ENCODE data around the gene MBOAT2.

DNA sequence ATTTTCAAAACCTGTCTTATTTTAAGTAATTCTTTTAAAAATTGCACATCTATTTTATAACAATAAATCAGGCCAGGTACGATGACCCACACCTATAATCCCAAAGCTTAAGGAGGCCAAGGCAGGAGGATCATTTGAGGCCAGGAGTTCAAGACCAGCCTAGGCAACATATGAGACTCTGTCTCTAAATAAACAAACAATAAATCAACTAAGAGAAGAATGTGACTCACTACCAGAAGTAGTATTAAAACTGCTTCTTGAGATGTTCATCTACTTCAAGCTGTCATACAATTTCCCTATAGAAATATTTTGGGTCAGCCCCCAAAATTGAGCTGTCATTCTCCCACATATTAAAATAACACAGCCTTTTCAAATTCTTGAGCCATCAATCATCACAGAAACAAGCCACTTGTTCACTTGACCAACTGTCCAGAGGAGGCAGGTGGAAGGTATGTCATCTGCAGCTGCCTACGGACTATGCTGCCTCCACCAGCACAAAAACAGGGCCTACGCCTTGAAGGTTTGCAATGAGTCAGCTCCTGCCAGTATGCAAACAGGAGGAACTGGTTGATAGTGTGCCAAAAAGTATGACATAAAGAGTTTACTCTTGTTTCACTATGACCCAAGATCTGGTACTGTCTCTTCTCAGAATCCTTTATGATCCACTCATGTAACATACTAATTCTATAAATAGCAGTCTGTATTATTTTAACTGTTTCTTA lies 199.7 kb downstream of the MBOAT2 start:
- TF ChIP-seq, protein P1, sequence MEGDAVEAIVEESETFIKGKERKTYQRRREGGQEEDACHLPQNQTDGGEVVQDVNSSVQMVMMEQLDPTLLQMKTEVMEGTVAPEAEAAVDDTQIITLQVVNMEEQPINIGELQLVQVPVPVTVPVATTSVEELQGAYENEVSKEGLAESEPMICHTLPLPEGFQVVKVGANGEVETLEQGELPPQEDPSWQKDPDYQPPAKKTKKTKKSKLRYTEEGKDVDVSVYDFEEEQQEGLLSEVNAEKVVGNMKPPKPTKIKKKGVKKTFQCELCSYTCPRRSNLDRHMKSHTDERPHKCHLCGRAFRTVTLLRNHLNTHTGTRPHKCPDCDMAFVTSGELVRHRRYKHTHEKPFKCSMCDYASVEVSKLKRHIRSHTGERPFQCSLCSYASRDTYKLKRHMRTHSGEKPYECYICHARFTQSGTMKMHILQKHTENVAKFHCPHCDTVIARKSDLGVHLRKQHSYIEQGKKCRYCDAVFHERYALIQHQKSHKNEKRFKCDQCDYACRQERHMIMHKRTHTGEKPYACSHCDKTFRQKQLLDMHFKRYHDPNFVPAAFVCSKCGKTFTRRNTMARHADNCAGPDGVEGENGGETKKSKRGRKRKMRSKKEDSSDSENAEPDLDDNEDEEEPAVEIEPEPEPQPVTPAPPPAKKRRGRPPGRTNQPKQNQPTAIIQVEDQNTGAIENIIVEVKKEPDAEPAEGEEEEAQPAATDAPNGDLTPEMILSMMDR (IDR thresholded peaks at IDR 0.05 in 2 of 3, conservative IDR thresholded peaks at IDR 0.05 in 1 of 3; ENCODE audit: borderline replicate concordance in 1 of 3, insufficient read depth in 1 of 3, low read depth in 2 of 3, low read length in 2 of 3) = peak; percentile 17 to 39 (median 34); a peak in 3 of 6 replicates
- no peak for TF ChIP-seq ZNF274 (IDR thresholded peaks at IDR 0.05; ENCODE audit: low read depth, low read length)
- TF ChIP-seq RAD21 (IDR thresholded peaks at IDR 0.05; ENCODE audit: low read depth) = peak; percentile 59
- no peak for TF ChIP-seq POLR2A (IDR thresholded peaks at IDR 0.05; ENCODE audit: borderline replicate concordance, extremely low read depth, insufficient read depth, insufficient read length)

All from HCT116 (cell line).